ENCODE measurements around the gene DCTN4.

DCTN4 gene

GRCh38 chr5:150786876-150787275, 28.1 kb upstream of the DCTN4 start:
- Histone ChIP-seq H3K4me3 (no peak overlapping the region), H3K36me3 (no peaks in the 10 kb centered on the region), H3K27ac (peak overlapping the region in 1 of 2 donors; percentile 96), H3K4me1 (peaks cover 0 to 91% (median 47%) of the 10 kb centered on the region in 4 donors), H3K9me3 (no peaks in the 10 kb centered on the region), H3K27me3 (no peaks in the 10 kb centered on the region)
- TF ChIP-seq CTCF (IDR thresholded peaks at IDR 0.05): no peak
- no peak for DNase-seq
- intact Hi-C loops (cut with DNase I; ENCODE audit: low total_unique reads): no loop called here

GRCh38 chr5:150785950-150786349, 27.1 kb upstream of the DCTN4 start:
- intact Hi-C loops (cut with DNase I; ENCODE audit: low total_unique reads): no loop called here
- Histone ChIP-seq H3K27ac (peak overlapping the region in 1 of 2 donors; percentile 96), H3K27me3 (no peaks in the 10 kb centered on the region), H3K36me3 (no peaks in the 10 kb centered on the region), H3K4me1 (peaks cover 0 to 91% (median 54%) of the 10 kb centered on the region in 4 donors), H3K4me3 (no peak overlapping the region), H3K9me3 (no peaks in the 10 kb centered on the region)
- TF ChIP-seq CTCF (IDR thresholded peaks at IDR 0.05): no peak
- no peak for DNase-seq

GRCh38 chr5:150783422-150783928, 24.7 kb upstream of the DCTN4 start:
- intact Hi-C loops (cut with DNase I; ENCODE audit: low total_unique reads): no loop called here
- H3K4me3 ChIP-seq: peak overlapping the region in 1 of 2 donors; percentile 8
- peaks cover under 1 to 84% (median 55%) of the 10 kb centered on the region in 4 donors for H3K4me1 ChIP-seq
- TF ChIP-seq CTCF (IDR thresholded peaks at IDR 0.05): no peak
- peak overlapping the region; percentile 96 to 97 for H3K27ac ChIP-seq
- H3K36me3 ChIP-seq: no peaks in the 10 kb centered on the region
- no peaks in the 10 kb centered on the region for H3K27me3 ChIP-seq
- H3K9me3 ChIP-seq: no peaks in the 10 kb centered on the region
- peak; percentile 76 to 83 for DNase-seq

GRCh38 chr5:150782850-150783249, 24.0 kb upstream of the DCTN4 start:
- DNase-seq: no peak
- Histone ChIP-seq H3K4me3 (no peak overlapping the region), H3K27ac (peak overlapping the region; percentile 96 to 97), H3K36me3 (no peaks in the 10 kb centered on the region), H3K27me3 (no peaks in the 10 kb centered on the region), H3K4me1 (peaks cover 5 to 83% (median 57%) of the 10 kb centered on the region in 4 donors), H3K9me3 (no peaks in the 10 kb centered on the region)
- intact Hi-C loops (cut with DNase I; ENCODE audit: low total_unique reads): no loop called here
- no peak for TF ChIP-seq CTCF (IDR thresholded peaks at IDR 0.05)

- no peaks in the 10 kb centered on the region for H3K36me3 ChIP-seq
- H3K9me3 ChIP-seq: no peaks in the 10 kb centered on the region
- TF ChIP-seq CTCF (IDR thresholded peaks at IDR 0.05): peak in 1 of 2 experiments; percentile 41
- DNase-seq: peak; percentile 86 to 91
- H3K27me3 ChIP-seq: no peaks in the 10 kb centered on the region
- peaks cover 5 to 77% (median 57%) of the 10 kb centered on the region in 4 donors for H3K4me1 ChIP-seq
- intact Hi-C loops (cut with DNase I; ENCODE audit: low total_unique reads): no loop called here
- H3K4me3 ChIP-seq: peak overlapping the region in 1 of 2 donors; percentile 91
- peak overlapping the region; percentile 96 to 97 for H3K27ac ChIP-seq
Observed at GRCh38 chr5:150781706-150782614, 23.1 kb upstream of the DCTN4 start.

Measured in tibial artery (tissue), 4 donors.